Stomach (tissue), 4 donors: ENCODE data around the gene KBTBD12.

ENCODE experiments used
- CTCF ChIP-seq, 7 experiments: fragments of 450-650 bp in 4 of 7; fragments of 200-600 bp in 3 of 7; sonication (generic) in 3 of 7; IDR thresholded peaks; one replicate each; pipeline ENCODE4 v1.5.1; 2016 to 2019; ENCODE audit warnings: antibody characterized with exemption in 7 of 7, control low read depth in 2 of 7, mild to moderate bottlenecking in 1 of 7
- EP300 ChIP-seq: sonication (generic); formaldehyde crosslinking; IDR thresholded peaks from one replicate; pipeline ENCODE4 v1.6.1; 2017; ENCODE audit warnings: antibody characterized with exemption
- POLR2A ChIP-seq, 4 donors: fragments of 450-650 bp; IDR thresholded peaks; one replicate each; pipeline ENCODE4 v1.6.1; 2016; ENCODE audit warnings: antibody characterized with exemption in 4 of 4, control low read depth in 2 of 4, mild to moderate bottlenecking in 1 of 4, moderate library complexity in 1 of 4
- POLR2AphosphoS5 ChIP-seq, 3 donors: sonication (generic); formaldehyde crosslinking; IDR thresholded peaks; one replicate each; pipeline ENCODE4 v1.6.1; 2016; ENCODE audit warnings: antibody characterized with exemption in 3 of 3

DNA sequence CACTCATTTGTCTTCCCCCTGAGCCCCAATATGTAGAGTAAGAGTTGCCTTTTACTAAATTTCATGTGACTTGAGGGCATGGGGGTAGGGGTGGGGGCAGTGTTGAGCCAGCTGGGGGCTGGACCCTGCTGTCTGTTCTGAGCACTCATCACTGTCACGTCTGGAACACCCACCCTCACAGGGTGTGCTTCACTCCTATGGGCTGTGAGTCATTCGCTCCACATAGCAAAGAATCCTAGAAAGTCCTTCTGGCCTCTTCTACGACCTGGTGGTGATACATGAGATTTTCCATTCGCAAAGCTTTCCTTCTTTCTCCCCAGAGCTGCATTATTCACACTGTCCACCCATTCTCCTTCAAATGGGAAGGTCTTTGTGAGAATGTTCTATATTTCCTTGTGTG lies 49.1 kb upstream of the KBTBD12 start:
- no peak for TF ChIP-seq POLR2A (IDR thresholded peaks at IDR 0.05)
- TF ChIP-seq POLR2AphosphoS5 (IDR thresholded peaks at IDR 0.05): no peak
- no peak for TF ChIP-seq CTCF (IDR thresholded peaks at IDR 0.05)
- TF ChIP-seq EP300: no peak
